ENCODE results near the gene H6PD.

The H6PD gene

GRCh38 chr1:9249534-9250410 is 15.2 kb downstream of the H6PD start:
- Histone ChIP-seq H3K9me3 (no peaks in the 10 kb centered on the region), H3K27me3 (no peaks in the 10 kb centered on the region), H3K4me3 (ENCODE audit: low read depth in 1 of 2, low read length in 1 of 2) (no peak overlapping the region), H3K4me1 (ENCODE audit: control insufficient read depth in 1 of 2, insufficient read depth in 1 of 2, low read depth in 1 of 2, low read length in 1 of 2) (peaks cover 33 to 36% of the 10 kb centered on the region in 2 experiments), H3K27ac (peak overlapping the region; percentile 45), H3K36me3 (peaks cover 54% of the 10 kb centered on the region)
- peak; percentile 79 for TF ChIP-seq CTCF (IDR thresholded peaks at IDR 0.05)

- Histone ChIP-seq H3K4me3 (ENCODE audit: low read depth in 1 of 2, low read length in 1 of 2) (no peak overlapping the region), H3K27ac (no peak overlapping the region), H3K4me1 (ENCODE audit: control insufficient read depth in 1 of 2, insufficient read depth in 1 of 2, low read depth in 1 of 2, low read length in 1 of 2) (peaks cover 23 to 27% of the 10 kb centered on the region in 2 experiments), H3K27me3 (no peaks in the 10 kb centered on the region), H3K36me3 (peaks cover 54% of the 10 kb centered on the region), H3K9me3 (no peaks in the 10 kb centered on the region)
- TF ChIP-seq CTCF (IDR thresholded peaks at IDR 0.05): peak; percentile 2
Observed at GRCh38 chr1:9250411-9251381, 16.1 kb downstream of the H6PD start.

- Histone ChIP-seq H3K4me1 (ENCODE audit: control insufficient read depth in 1 of 2, insufficient read depth in 1 of 2, low read depth in 1 of 2, low read length in 1 of 2) (peaks cover 15 to 19% of the 10 kb centered on the region in 2 experiments), H3K4me3 (ENCODE audit: low read depth in 1 of 2, low read length in 1 of 2) (no peak overlapping the region), H3K27ac (no peak overlapping the region), H3K9me3 (no peaks in the 10 kb centered on the region), H3K36me3 (peaks cover 59% of the 10 kb centered on the region), H3K27me3 (no peaks in the 10 kb centered on the region)
- TF ChIP-seq CTCF (IDR thresholded peaks at IDR 0.05): no peak
Observed at GRCh38 chr1:9251501-9251900, 16.9 kb downstream of the H6PD start.

- no peak overlapping the region for H3K4me3 ChIP-seq (ENCODE audit: low read depth in 1 of 2, low read length in 1 of 2)
- H3K9me3 ChIP-seq: no peaks in the 10 kb centered on the region
- no peaks in the 10 kb centered on the region for H3K27me3 ChIP-seq
- H3K4me1 ChIP-seq (ENCODE audit: control insufficient read depth in 1 of 2, insufficient read depth in 1 of 2, low read depth in 1 of 2, low read length in 1 of 2): peaks cover 10% of the 10 kb centered on the region in 2 experiments
- no peak for TF ChIP-seq CTCF (IDR thresholded peaks at IDR 0.05)
- H3K36me3 ChIP-seq: peaks cover 52% of the 10 kb centered on the region
- no peak overlapping the region for H3K27ac ChIP-seq
Observed at GRCh38 chr1:9253004-9253403, 18.4 kb downstream of the H6PD start.

- peaks cover 53% of the 10 kb centered on the region for H3K36me3 ChIP-seq
- H3K27ac ChIP-seq: no peak overlapping the region
- H3K27me3 ChIP-seq: no peaks in the 10 kb centered on the region
- H3K4me1 ChIP-seq (ENCODE audit: control insufficient read depth in 1 of 2, insufficient read depth in 1 of 2, low read depth in 1 of 2, low read length in 1 of 2): peaks cover 10% of the 10 kb centered on the region in 2 experiments
- no peak overlapping the region for H3K4me3 ChIP-seq (ENCODE audit: low read depth in 1 of 2, low read length in 1 of 2)
- no peak for TF ChIP-seq CTCF (IDR thresholded peaks at IDR 0.05)
- H3K9me3 ChIP-seq: no peaks in the 10 kb centered on the region
Observed at GRCh38 chr1:9253453-9254105, 19.0 kb downstream of the H6PD start.
